Activated T-cell treated with anti-CD3 and anti-CD28 coated beads, Interleukin-2, amount 50 U/mL, for 1 hour (primary cell): ENCODE data around the gene GID8.
"Not testable (repeated sequence)": the region's sequence is repeated elsewhere in the genome, so short reads cannot be mapped to it uniquely, and the experiment has no call there.

Experiments
- DNase-seq: peaks from one replicate; pipeline ENCODE4 v3.0.0-alpha.2; 2020

The GID8 gene

GRCh38 chr20:62959998-62960436 is 22.1 kb downstream of the GID8 start:
- no peak for DNase-seq

GRCh38 chr20:62960446-62961309 is 22.7 kb downstream of the GID8 start:
- DNase-seq, result not testable (repeated sequence)

- no peak for DNase-seq
Observed at GRCh38 chr20:62961310-62961783, 23.4 kb downstream of the GID8 start.

- no peak for DNase-seq
Observed at GRCh38 chr20:62961799-62962198, 23.9 kb downstream of the GID8 start.

GRCh38 chr20:62962221-62962879 is 24.4 kb downstream of the GID8 start:
- no peak for DNase-seq

GRCh38 chr20:62962891-62963613 is 25.1 kb downstream of the GID8 start:
- DNase-seq, result no peak

- DNase-seq, result no peak
Observed at GRCh38 chr20:62963614-62964397, 25.9 kb downstream of the GID8 start.

GRCh38 chr20:62964700-62965099 is 26.8 kb downstream of the GID8 start:
- DNase-seq, result no peak

- DNase-seq, result no peak
Observed at GRCh38 chr20:62965363-62965771, 27.4 kb downstream of the GID8 start.

GRCh38 chr20:62966212-62967148 is 28.5 kb downstream of the GID8 start:
- no peak for DNase-seq

GRCh38 chr20:62967149-62967501 is 29.2 kb downstream of the GID8 start:
- no peak for DNase-seq

GRCh38 chr20:62967628-62968351 is 29.8 kb downstream of the GID8 start:
- no peak for DNase-seq

GRCh38 chr20:62968378-62969178 is 30.6 kb downstream of the GID8 start:
- DNase-seq, result no peak

GRCh38 chr20:62969179-62969760 is 31.3 kb downstream of the GID8 start:
- no peak for DNase-seq

- DNase-seq, result no peak
Observed at GRCh38 chr20:62969939-62970306, 32.0 kb downstream of the GID8 start.

- DNase-seq, result no peak
Observed at GRCh38 chr20:62970307-62971210, 32.6 kb downstream of the GID8 start.

- no peak for DNase-seq
Observed at GRCh38 chr20:62971211-62971949, 33.4 kb downstream of the GID8 start.
